ENCODE data around the gene IGFLR1.

IGFLR1 gene

DNA sequence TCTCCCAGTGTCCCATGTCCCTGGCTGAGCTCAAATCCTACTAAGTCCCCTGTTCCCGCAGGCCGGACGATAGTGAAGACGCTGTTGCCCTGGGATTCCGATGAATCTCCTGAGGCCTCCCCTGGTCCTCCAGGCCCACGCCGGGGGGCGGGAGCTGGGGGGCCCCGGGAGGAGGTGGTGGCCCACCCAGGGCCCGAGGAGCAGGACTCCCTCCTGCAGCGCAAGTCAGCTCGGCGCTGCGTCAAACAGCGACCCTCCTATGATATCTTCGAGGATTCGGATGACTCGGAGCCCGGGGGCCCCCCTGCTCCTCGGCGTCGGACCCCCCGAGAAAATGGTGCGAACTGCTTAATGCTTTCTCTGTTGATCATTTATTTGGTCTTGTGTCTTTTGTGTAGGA lies 18.6 kb downstream of the IGFLR1 start:
- DNase-seq = no peak

DNA sequence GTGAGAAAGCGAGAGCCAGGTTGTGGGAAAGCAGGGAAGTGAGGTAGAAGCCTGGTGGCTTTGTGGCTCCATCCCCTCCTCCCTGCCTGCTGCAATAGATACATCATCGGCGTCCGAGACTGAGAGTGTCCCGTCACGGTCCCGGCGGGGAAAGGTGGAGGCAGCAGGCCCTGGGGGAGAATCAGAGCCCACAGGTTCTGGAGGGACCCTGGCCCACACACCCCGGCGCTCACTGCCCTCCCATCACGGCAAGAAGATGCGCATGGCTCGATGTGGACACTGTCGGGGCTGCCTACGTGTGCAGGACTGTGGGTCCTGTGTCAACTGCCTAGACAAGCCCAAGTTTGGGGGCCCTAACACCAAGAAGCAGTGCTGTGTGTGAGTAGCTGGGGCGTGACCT lies 19.4 kb downstream of the IGFLR1 start:
- DNase-seq = no peak

DNA sequence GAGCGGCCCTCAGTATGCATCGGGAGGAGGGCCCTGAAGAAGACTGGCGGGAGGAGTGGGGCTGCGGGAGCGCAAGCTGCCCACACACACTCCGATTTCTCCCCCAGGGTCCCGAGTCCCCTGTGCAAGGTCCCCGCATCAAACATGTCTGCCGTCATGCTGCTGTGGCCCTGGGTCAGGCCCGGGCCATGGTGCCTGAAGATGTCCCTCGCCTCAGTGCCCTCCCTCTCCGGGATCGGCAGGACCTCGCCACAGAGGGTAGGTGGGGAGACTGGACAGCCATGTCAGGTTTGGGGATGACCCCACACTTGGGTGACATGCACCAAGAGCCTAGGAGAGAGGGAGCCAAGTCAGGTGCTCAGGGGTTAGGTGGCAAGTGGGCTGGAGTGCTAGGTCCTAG lies 19.8 kb downstream of the IGFLR1 start:
- DNase-seq = no peak

DNA sequence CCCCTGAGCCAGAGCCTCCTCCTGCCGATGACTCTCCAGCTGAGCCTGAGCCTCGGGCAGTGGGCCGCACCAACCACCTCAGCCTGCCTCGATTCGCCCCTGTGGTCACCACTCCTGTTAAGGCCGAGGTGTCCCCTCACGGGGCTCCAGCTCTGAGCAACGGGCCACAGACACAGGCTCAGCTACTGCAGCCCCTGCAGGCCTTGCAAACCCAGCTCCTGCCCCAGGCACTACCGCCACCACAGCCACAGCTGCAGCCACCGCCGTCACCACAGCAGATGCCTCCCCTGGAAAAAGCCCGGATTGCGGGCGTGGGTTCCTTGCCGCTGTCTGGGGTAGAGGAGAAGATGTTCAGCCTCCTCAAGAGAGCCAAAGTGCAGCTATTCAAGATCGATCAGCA lies 20.9 kb downstream of the IGFLR1 start:
- no peak for DNase-seq

DNA sequence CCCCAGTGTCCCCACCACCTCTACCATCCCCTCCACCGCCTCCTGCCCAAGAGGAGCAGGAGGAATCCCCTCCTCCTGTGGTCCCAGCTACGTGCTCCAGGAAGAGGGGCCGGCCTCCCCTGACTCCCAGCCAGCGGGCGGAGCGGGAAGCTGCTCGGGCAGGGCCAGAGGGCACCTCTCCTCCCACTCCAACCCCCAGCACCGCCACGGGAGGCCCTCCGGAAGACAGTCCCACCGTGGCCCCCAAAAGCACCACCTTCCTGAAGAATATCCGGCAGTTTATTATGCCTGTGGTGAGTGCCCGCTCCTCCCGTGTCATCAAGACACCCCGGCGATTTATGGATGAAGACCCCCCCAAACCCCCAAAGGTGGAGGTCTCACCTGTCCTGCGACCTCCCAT lies 21.6 kb downstream of the IGFLR1 start:
- DNase-seq = no peak

DNA sequence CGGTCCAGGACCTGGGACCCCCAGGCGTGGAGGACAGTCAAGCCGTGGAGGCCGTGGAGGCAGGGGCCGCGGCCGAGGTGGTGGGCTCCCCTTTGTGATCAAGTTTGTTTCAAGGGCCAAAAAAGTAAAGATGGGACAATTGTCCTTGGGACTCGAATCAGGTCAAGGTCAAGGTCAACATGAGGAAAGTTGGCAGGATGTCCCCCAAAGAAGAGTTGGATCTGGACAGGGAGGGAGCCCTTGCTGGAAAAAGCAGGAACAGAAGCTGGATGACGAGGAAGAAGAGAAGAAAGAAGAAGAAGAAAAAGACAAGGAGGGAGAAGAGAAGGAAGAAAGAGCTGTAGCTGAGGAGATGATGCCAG lies 22.1 kb downstream of the IGFLR1 start:
- no peak for DNase-seq

DNA sequence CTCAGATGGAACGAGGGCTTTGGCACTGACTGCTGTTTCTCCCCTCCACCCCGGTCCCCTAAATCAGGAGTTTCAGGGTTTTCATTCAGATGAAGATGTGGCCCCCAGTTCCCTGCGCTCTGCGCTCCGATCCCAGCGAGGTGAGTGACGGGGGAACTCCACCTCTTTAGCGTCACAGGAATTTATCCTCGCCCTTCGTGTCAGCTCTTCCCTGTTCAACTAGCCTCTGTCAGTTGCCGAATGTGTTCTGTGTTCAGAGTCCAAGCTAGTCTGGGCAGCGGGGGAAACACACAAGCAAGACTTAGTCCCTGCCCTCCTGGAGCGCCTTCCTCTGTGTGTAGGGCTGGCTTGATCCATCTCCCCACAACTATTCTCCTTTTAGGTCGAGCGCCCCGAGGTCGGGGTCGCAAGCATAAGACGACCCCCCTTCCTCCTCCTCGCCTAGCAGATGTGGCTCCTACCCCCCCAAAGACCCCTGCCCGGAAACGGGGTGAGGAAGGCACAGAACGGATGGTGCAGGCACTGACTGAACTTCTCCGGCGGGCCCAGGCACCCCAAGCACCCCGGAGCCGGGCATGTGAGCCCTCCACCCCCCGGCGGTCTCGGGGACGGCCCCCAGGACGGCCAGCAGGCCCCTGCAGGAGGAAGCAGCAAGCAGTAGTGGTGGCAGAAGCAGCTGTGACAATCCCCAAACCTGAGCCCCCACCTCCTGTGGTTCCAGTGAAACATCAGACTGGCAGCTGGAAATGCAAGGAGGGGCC lies 22.7 kb downstream of the IGFLR1 start:
- no peak for DNase-seq

DNA sequence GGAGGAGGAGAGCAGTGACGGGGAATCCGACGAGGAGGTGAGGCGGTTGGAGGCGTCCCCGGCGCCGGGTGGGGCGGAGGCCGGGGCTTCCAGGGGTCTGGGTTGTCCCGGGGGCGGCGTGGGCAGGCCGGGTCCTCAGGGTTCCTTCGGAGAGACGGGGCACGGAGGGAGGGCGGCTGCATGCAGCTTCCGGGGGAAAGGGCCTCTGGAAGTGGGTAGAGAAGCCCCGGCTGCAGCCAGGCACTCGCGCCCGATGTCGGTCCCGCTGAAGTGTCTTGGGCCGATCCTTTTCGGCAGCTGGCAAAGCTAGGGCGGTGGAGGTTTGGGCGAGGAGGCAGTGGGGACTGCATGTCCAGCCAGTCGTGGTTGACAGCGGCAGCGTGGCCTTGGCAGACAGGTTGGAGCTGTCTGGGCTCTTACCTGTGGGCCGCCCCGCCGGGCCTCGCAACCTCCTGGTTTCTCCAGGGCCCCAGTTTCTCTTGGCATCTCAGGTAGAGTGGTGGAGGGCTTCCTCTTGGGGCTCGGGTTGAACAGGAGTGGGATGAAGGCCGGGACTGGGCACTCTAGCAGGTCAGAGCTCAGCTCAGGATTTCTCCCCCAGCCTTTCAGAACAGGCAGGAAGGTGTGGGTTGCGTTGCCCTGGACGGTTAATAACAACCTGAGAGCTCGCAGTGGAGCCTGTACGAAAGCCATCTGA lies 23.8 kb downstream of the IGFLR1 start:
- DNase-seq = peak; percentile 55

DNA sequence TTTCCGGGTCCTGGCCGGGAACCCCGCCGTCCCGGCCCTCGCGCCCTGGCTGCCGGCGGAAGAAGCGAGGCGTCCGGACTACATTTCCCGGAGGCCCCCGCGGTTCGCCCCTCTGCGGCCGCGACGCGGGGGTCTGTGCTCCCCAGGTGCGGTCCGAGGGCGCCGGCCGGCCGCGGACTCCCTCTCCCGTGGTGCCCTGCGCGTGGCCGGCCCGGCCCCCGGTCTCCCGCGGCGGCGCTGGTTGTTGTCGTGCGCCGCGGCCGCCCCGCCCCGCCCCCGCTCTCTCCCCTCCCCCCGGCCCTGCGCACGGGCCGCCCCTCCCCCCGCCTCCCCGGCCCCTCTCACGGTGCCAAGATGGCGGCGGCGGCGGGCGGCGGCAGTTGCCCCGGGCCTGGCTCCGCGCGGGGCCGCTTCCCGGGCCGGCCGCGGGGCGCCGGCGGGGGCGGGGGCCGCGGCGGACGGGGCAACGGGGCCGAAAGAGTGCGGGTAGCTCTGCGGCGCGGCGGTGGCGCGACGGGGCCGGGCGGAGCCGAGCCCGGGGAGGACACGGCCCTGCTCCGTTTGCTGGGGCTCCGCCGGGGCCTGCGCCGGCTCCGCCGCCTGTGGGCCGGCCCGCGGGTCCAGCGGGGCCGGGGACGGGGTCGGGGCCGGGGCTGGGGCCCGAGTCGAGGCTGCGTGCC lies 24.4 kb downstream of the IGFLR1 start, which contains the start of gene KMT2B:
Gene KMT2B, plus strand, starts transcription at position 339 of the 680 bp plus-strand sequence. Its CDS starts 16 bp downstream, at position 355.
- no peak for DNase-seq

DNA sequence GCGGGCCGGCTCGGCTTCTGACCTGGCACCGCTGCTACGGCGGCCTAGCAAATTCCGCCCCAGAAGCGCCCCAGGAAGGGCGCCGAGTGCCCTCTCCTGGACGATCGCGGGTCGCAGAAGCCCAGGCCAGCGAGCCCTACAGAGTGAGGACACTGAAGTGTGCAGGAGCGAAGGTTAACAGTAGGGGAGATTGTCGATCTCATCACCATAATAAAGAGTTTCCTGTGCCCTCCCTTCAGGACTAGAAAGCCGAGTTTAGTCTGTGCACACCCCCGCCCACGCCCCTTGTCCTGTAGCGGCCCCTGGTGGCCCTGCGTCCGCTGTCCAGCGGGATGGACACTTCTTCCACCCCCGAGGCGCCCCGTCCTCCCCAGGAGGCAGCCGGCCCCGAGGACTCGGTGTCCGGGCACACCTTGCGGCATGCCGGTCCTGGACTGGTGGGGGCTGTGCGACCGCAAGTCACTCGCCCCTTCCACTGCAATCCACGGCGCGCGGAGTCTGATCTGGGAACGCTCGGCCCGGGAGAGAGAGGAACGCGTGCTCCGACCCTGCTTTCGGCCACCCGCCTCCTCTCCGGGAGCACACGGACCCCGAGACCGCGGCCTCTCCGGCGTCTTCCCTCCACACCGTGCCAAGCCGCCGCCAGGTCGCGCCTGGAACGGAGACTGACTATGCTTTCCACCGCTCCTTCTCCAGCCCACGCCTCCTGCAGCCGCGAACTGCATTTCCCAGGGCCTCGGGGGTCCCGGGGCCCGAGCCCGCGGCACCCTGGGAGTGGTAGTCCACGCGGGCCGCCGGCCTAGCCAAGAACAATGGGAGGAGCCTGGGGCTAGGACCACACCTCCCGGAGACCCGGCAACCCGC lies 25.2 kb downstream of the IGFLR1 start:
- DNase-seq = peak; percentile 98

DNA sequence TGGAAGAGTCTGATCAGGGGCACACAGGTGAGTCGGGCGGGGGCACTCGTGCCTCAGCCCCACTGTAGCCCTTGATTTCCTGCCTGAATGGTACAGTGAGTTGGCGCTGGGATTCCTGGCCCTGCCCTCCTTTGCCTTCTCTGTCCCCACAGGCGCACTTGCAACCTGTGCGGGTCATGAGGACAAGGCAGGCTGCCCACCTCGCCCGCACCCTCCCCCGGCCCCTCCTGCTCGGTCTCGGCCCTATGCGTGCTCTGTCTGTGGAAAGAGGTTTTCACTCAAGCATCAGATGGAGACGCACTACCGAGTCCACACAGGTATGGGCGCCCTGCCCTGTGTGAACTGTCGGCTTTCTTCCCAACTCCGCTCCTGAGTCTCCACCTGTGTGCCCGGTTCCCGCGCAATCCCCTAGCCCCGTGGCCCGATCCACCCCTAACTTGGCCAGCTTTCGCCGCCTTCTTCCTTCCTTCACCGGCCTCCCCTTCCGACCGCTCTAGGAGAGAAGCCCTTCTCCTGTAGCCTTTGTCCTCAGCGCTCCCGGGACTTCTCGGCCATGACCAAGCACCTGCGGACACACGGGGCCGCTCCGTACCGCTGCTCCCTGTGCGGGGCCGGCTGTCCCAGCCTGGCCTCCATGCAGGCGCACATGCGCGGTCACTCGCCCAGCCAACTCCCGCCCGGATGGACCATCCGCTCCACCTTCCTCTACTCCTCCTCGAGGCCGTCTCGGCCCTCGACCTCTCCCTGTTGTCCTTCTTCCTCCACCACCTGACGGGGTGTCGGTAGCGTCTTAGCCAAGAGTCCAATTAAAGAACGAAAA lies 26.1 kb downstream of the IGFLR1 start:
- DNase-seq = peak; percentile 37

DNA sequence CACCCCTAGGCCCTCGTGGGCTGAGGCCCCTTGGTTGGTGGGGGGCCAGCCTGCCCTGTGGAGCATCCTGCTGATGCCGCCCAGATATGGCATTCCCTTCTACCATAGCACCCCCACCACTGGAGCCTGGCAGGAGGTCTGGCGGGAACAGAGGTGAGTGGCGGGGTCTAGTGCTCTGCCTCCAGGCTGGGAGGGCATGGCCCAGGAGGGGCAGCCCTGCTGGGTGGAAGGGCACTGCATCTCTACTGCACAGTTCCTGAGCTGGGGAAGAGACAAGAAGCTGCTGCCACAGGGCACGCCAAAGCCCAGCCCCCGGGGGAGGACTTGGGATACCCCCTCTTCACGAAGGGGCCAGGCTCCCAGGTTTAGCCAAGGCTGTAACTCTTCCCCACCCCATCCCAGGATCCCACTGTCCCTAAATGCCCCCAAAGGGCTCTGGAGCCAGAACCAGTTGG lies 26.9 kb downstream of the IGFLR1 start:
- no peak for DNase-seq

DNA sequence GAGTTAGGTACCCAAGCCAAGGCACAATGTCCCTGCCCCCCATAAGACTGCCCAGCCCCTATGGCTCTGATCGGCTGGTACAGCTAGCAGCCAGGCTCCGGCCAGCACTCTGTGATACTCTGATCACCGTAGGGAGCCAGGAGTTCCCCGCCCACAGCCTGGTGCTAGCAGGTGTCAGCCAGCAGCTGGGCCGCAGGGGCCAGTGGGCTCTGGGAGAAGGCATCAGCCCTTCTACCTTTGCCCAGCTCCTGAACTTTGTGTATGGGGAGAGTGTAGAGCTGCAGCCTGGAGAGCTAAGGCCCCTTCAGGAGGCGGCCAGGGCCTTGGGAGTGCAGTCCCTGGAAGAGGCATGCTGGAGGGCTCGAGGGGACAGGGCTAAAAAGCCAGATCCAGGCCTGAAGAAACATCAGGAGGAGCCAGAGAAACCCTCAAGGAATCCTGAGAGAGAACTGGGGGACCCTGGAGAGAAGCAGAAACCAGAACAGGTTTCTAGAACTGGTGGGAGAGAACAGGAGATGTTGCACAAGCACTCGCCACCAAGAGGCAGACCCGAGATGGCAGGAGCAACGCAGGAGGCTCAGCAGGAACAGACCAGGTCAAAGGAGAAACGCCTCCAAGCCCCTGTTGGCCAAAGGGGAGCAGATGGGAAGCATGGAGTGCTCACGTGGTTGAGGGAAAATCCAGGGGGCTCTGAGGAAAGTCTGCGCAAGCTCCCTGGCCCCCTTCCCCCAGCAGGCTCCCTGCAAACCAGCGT lies 27.5 kb downstream of the IGFLR1 start:
- no peak for DNase-seq

DNA sequence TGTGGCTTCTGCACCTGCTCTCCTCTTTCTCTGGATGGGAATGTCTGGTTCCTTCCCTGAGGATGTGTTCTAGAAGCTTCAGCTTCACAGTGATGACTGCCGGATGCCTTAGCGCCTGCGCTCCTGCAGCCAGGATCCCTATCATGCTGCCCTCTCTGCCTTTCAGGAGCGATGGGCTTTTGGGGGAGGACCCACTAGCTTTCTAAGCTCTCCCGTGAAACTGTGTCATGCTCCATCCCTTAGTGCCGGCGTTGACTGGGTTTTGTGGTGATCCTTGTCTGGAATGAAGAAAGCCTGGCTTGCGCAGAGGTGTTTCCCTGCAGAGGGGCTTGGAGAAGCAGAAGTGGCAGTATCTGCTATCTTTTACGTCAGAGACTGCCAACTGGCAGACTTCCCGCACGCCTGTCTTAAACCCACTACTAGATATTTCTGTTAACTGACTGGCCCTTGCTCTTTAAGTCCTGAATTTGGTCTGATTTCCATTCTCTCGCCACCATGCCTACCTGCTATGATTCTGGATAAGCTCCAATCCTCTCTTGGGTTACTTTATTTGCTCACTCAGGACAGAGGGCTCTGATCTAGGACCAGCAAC lies 28.3 kb downstream of the IGFLR1 start:
- DNase-seq = no peak

DNA sequence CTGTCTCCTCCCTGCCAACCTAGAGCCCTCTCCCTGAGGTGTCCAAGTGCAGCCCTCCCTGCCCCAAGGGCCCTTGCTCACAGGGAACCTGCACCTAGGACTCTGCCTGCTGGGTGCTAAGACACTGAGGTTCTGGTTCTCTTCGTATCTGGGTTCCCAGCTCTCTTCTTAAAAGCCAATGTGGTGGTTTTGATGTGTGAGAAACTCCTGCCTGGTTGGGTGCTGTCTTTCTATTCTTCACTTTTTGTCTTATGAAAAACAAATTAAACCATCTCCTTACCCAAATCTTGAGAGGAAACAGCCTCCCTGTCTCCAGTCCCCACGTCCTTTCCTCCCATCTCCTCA lies 28.8 kb downstream of the IGFLR1 start:
- DNase-seq = no peak

DNA sequence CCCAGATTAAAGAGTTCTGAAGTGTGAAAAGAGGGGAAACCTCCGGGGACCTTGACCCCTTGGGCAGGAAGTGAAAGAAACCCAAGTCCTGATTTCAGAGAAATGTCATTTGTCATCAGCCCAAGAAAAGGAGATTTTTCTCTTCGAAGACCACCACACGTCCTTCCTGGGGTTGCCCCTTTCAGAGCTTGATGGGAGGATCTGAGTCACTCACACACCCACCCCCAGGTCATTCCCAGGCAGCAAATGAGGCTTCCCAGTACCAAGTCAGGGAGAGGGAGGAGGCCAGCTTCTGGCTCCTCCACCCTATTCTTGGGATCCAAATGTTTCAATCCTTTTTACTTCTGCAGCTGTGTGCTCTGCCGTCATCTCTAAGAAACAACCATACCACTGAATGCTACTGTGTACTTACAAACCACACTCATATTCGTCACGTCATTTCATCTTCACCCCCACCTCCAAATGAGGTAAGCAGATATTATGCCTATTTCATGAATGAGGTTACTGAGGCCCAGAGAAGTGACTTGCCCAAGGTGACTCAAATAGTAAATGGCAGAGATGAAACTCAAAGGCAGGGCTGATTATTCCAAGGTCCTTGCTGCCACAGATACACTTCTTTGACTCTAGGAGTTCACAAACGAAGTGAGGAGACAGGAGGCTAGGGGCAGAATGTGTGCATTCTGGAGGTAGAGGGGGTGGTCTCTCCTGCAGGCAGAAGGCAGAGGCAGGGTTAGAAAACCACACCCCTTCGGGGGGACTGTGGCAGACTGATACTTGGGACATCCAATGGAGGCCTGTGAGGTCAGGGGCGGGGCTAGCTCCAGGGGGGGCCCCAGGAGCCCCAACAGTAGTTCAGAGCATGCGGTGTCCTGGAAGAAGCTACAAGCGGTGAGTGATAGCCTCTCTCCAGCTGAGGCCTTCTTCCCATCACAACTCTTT lies 29.4 kb downstream of the IGFLR1 start:
- peak; percentile 28 for DNase-seq

DNA sequence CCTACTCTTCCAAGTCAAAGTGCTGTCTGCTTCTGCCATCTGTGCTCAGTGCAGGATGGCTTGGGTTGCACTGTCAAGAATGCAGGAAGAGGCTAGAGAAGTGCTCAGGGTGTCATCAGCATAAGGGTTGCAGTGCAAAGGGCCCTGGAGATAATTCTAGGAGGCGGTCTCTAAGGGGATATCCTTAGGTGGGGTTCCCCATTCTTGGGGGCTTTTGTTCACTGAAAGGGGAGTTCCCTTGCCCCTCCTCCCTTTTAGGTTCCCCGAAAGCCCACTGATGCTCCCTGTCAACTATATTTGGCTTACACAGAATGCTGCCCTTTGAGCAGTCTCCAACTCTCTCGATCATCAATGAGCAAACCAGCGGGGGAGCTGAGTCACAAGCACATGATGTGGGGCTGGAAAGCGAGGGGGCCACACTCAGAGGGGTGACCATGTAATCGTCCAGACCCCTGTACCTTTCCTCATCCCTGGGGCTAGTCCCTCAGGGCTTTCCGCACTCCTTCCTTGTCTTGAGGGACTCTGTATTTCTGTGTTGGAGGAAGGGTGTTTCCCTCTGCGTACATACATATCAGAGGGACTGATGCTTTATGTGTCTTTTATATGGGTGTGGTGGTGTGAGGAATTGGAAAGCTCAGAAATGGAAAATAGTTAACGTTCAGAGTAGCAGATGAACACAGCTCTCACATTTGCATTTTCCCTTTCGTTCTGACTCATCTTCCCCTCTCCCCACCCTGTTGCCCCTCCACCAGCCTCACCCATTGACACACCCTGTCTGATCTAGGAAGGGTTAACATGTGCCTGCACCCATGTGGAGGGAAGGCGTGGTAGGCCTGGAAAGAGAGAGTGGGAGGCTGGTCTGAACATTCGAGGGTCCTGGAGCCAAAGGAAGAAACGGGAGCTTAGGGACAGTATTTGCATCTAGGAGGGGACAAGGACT lies 31.2 kb downstream of the IGFLR1 start:
- no peak for DNase-seq

DNA sequence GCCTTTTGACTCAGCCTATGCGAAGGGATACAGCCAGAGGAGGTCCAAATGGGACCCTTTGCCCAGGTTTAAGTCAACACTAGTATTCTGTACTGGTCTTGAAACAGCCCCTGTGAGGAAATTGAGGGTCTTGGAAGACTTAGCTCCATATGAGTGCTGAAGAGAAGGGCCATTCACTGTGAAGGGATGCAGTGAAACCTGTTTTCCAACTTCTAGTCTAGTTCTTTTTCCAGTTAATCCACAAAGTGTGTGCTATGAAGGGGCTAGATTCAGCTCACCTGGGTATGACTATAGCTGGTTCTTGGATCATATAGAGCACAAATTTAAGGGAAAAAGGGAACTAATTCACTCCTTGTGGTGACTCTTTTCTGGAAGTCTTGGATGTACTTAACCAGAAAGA lies 33.9 kb downstream of the IGFLR1 start:
- DNase-seq = no peak

DNA sequence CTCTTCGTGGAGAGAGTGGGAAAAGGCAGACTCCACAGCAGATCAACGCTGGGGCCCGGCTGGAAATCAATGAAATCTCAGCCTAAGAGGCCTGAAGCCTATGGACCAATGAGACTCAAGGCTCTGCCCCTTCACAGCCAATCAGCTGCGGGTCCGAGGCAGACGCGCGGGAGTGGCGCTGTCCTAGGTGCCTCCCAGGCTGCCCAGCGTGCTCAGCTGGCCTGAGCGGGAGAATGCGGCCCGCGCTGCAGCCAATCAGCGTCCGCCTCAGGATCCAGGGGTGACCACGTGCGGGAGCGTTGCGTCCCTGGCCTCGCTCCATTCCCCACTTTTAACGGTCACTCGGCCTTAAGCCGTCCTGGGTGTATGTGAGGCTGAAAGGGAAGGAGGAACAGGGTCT lies 38.0 kb downstream of the IGFLR1 start, which contains the start of gene ZBTB32:
Gene ZBTB32, plus strand, starts transcription at position 341 of the 400 bp plus-strand sequence. CDS start 10,069 bp downstream, outside the sequence.
- DNase-seq = no peak
